ENCODE results near the gene FBXO21.

- TF ChIP-seq CTCF (IDR thresholded peaks at IDR 0.05) (no peak), POLR2A (IDR thresholded peaks at IDR 0.05) (no peak), POLR2AphosphoS5 (IDR thresholded peaks at IDR 0.05) (no peak)
Observed at GRCh38 chr12:117120787-117121186, 69.5 kb downstream of the FBXO21 start.
